Measurements from ENCODE around the gene PRIM2.
"Not testable (repeated sequence)": the region's sequence is repeated elsewhere in the genome, so short reads cannot be mapped to it uniquely, and the experiment has no call there.

- not testable (repeated sequence) for TF ChIP-seq CTCF (IDR thresholded peaks at IDR 0.05; ENCODE audit: low read depth, low read length); POLR2A (IDR thresholded peaks at IDR 0.05; ENCODE audit: extremely low read depth, insufficient read length)
- TF ChIP-seq, protein P1, sequence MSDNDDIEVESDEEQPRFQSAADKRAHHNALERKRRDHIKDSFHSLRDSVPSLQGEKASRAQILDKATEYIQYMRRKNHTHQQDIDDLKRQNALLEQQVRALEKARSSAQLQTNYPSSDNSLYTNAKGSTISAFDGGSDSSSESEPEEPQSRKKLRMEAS (IDR thresholded peaks at IDR 0.05; ENCODE audit: low read depth, low read length) = not testable (repeated sequence)
Measured at GRCh38 chr6:57371779-57372178, 54.3 kb downstream of the PRIM2 start.

Data from NB4 (cell line).